ENCODE measurements around the gene TCL1B.

Gene TCL1B

GRCh38 chr14:95733212-95733611, 47.0 kb downstream of the TCL1B start:
- in situ Hi-C loops (cut with MboI; ENCODE audit: low pct_unique_long_range_greater_than_20kb, low sequenced_read_pairs): no loop called here
- DNase-seq: no peak

- DNase-seq: no peak
- in situ Hi-C loops (cut with MboI; ENCODE audit: low pct_unique_long_range_greater_than_20kb, low sequenced_read_pairs): no loop called here
Observed at GRCh38 chr14:95739356-95739755, 53.1 kb downstream of the TCL1B start.

GRCh38 chr14:95741038-95741490, 54.8 kb downstream of the TCL1B start:
- in situ Hi-C loops (cut with MboI; ENCODE audit: low pct_unique_long_range_greater_than_20kb, low sequenced_read_pairs): no loop called here

DNA sequence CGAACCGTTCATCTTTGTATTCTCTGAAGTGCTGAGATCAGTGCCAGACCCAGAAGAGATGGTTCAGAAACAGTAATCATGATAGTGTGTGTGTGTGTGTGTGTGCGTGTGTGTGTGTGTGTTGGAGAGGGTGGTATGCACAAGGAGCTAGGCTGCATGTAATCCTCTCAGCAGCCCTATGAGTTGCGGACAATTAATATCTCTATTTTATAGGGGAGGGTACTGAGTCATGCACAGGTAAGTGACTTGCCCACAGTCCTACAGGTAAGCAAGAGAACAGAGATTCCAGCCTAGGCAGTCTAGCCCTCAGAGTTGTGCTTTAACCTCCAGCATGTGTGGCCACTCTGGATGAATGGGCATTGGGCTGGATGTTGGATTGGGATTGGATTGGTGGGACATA, 55.6 kb downstream of the TCL1B start:
- in situ Hi-C loops (cut with MboI; ENCODE audit: low pct_unique_long_range_greater_than_20kb, low sequenced_read_pairs): no loop called here
- no peak for DNase-seq

More at GRCh38 chr14:95741038-95741490, 54.8 kb downstream of the TCL1B start:
- no peak for DNase-seq

Data from KBM-7 (cell line).